ENCODE measurements around the gene ABI1.

- no peak for TF ChIP-seq CTCF (IDR thresholded peaks at IDR 0.05; ENCODE audit: low read depth, low read length, missing input control)
- TF ChIP-seq FOXA1 (IDR thresholded peaks at IDR 0.05), result no peak
- TF ChIP-seq, protein P1, sequence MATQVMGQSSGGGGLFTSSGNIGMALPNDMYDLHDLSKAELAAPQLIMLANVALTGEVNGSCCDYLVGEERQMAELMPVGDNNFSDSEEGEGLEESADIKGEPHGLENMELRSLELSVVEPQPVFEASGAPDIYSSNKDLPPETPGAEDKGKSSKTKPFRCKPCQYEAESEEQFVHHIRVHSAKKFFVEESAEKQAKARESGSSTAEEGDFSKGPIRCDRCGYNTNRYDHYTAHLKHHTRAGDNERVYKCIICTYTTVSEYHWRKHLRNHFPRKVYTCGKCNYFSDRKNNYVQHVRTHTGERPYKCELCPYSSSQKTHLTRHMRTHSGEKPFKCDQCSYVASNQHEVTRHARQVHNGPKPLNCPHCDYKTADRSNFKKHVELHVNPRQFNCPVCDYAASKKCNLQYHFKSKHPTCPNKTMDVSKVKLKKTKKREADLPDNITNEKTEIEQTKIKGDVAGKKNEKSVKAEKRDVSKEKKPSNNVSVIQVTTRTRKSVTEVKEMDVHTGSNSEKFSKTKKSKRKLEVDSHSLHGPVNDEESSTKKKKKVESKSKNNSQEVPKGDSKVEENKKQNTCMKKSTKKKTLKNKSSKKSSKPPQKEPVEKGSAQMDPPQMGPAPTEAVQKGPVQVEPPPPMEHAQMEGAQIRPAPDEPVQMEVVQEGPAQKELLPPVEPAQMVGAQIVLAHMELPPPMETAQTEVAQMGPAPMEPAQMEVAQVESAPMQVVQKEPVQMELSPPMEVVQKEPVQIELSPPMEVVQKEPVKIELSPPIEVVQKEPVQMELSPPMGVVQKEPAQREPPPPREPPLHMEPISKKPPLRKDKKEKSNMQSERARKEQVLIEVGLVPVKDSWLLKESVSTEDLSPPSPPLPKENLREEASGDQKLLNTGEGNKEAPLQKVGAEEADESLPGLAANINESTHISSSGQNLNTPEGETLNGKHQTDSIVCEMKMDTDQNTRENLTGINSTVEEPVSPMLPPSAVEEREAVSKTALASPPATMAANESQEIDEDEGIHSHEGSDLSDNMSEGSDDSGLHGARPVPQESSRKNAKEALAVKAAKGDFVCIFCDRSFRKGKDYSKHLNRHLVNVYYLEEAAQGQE (IDR thresholded peaks at IDR 0.05), result no peak
- TF ChIP-seq ZBTB33 (IDR thresholded peaks at IDR 0.05), result no peak
- no peak for TF ChIP-seq TAF1 (conservative IDR thresholded peaks at IDR 0.05)
- no peak for TF ChIP-seq JUND (IDR thresholded peaks at IDR 0.05)
- no peak for TF ChIP-seq EGR1 (IDR thresholded peaks at IDR 0.05; ENCODE audit: low read depth in 2 of 2)
- no peak for TF ChIP-seq YY1 (IDR thresholded peaks at IDR 0.05)
- no peak for TF ChIP-seq RAD21 (IDR thresholded peaks at IDR 0.05)
- TF ChIP-seq, protein P2, sequence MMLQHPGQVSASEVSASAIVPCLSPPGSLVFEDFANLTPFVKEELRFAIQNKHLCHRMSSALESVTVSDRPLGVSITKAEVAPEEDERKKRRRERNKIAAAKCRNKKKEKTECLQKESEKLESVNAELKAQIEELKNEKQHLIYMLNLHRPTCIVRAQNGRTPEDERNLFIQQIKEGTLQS (IDR thresholded peaks at IDR 0.05), result no peak
- TF ChIP-seq GABPA (IDR thresholded peaks at IDR 0.05 in 1 of 2, conservative IDR thresholded peaks at IDR 0.05 in 1 of 2), result no peak
- no peak for TF ChIP-seq RXRA (IDR thresholded peaks at IDR 0.05)
- no peak for TF ChIP-seq SP1 (IDR thresholded peaks at IDR 0.05)
These were observed 114.7 kb downstream of the ABI1 start for GRCh38 chr10:26746061-26746460.

All from liver (tissue), 3 donors.